Measurements from ENCODE around the gene DUOX1. TPM values are rescaled to one million over a fixed set of nuclear protein-coding genes. Genes with fewer than 3 reads are reported as not detected.

The DUOX1 gene
- total RNA-seq, 1 donor from 2014 or later: 0.11 TPM

- no peak for TF ChIP-seq CTCF (IDR thresholded peaks at IDR 0.05)
- no peak for ATAC-seq (ENCODE audit: low read depth)
- ChIA-PET POLR2A (no interaction called here), CTCF (no interaction called here)
- Mint-ChIP-seq H3K4me1 (peaks cover 47% of the 10 kb centered on the region), H3K9me3 (no peaks in the 10 kb centered on the region), H3K27me3 (peaks cover 70% of the 10 kb centered on the region), H3K36me3 (ENCODE audit: low read depth) (no peaks in the 10 kb centered on the region), H3K27ac (no peak overlapping the region), H3K4me3 (peak overlapping the region; percentile 52)
- DNase-seq: no peak
- intact Hi-C loops (cut with micrococcal nuclease): no loop called here
Measured at GRCh38 chr15:45112143-45112590, 17.6 kb upstream of the DUOX1 start.

GRCh38 chr15:45112591-45113379, 17.0 kb upstream of the DUOX1 start:
- peaks cover 76% of the 10 kb centered on the region for H3K27me3 Mint-ChIP-seq
- no peak overlapping the region for H3K27ac Mint-ChIP-seq
- ChIA-PET CTCF (interaction anchor here (1.3 kb wide), 1 partner anchor 14 kb away, joined by 4 read pairs; no protein-coding TSS in a partner anchor), POLR2A (no interaction called here)
- DNase-seq (no peak), ATAC-seq (ENCODE audit: low read depth) (no peak)
- no peaks in the 10 kb centered on the region for H3K36me3 Mint-ChIP-seq (ENCODE audit: low read depth)
- no peaks in the 10 kb centered on the region for H3K9me3 Mint-ChIP-seq
- H3K4me1 Mint-ChIP-seq: peaks cover 53% of the 10 kb centered on the region
- no peak for TF ChIP-seq CTCF (IDR thresholded peaks at IDR 0.05)
- intact Hi-C loops (cut with micrococcal nuclease): no loop called here
- H3K4me3 Mint-ChIP-seq: peak overlapping the region; percentile 52

GRCh38 chr15:45113380-45113990, 16.3 kb upstream of the DUOX1 start:
- ATAC-seq (ENCODE audit: low read depth) (no peak), DNase-seq (no peak)
- Mint-ChIP-seq H3K27me3 (peaks cover 81% of the 10 kb centered on the region), H3K4me1 (peaks cover 58% of the 10 kb centered on the region), H3K27ac (no peak overlapping the region), H3K36me3 (ENCODE audit: low read depth) (no peaks in the 10 kb centered on the region), H3K9me3 (no peaks in the 10 kb centered on the region), H3K4me3 (peak overlapping the region; percentile 79)
- ChIA-PET CTCF (interaction anchor here (1.3 kb wide), 1 partner anchor 14 kb away, joined by 4 read pairs; no protein-coding TSS in a partner anchor), POLR2A (no interaction called here)
- intact Hi-C loops (cut with micrococcal nuclease): no loop called here
- TF ChIP-seq CTCF (IDR thresholded peaks at IDR 0.05): no peak

- Mint-ChIP-seq H3K27me3 (peaks cover 74% of the 10 kb centered on the region), H3K27ac (no peak within 1 kb of the TSS), H3K4me3 (peak within 1 kb of the TSS; percentile 79), H3K36me3 (ENCODE audit: low read depth) (no peaks in the 10 kb centered on the region), H3K4me1 (peaks cover 58% of the 10 kb centered on the region), H3K9me3 (no peaks in the 10 kb centered on the region)
- no peak for DNase-seq
- intact Hi-C loops (cut with micrococcal nuclease): no loop called here
- POLR2A ChIA-PET: no interaction called here
- CTCF ChIA-PET: no interaction called here
- ATAC-seq (ENCODE audit: low read depth): no peak
- TF ChIP-seq CTCF (IDR thresholded peaks at IDR 0.05): no peak
Measured at GRCh38 chr15:45114076-45114750, 15.6 kb upstream of the DUOX1 start, which contains the start of the genes DUOX2 and DUOXA2. Gene DUOX2 (minus strand): TSS chr15:45114172. CDS start chr15:45113411, 761 bp downstream. Gene DUOXA2 (plus strand): TSS chr15:45114326. CDS start chr15:45114606, 280 bp downstream.

GRCh38 chr15:45114751-45115085, 15.1 kb upstream of the DUOX1 start:
- no peaks in the 10 kb centered on the region for H3K9me3 Mint-ChIP-seq
- H3K36me3 Mint-ChIP-seq (ENCODE audit: low read depth): no peaks in the 10 kb centered on the region
- intact Hi-C loops (cut with micrococcal nuclease): no loop called here
- peaks cover 58% of the 10 kb centered on the region for H3K4me1 Mint-ChIP-seq
- no peak overlapping the region for H3K4me3 Mint-ChIP-seq
- CTCF ChIA-PET: no interaction called here
- POLR2A ChIA-PET: no interaction called here
- DNase-seq (no peak), ATAC-seq (ENCODE audit: low read depth) (no peak)
- H3K27ac Mint-ChIP-seq: no peak overlapping the region
- peaks cover 73% of the 10 kb centered on the region for H3K27me3 Mint-ChIP-seq
- TF ChIP-seq CTCF (IDR thresholded peaks at IDR 0.05): no peak
